A549 (cell line): ENCODE data around the gene GRID2. TPM values are rescaled to one million over a fixed set of nuclear protein-coding genes. Genes with fewer than 3 reads are reported as not detected.

Experiments used
- ATAC-seq, 2 experiments: fragments of 200-7000 bp in 1 of 2; fragments of >200 bp in 1 of 2; cut with Nextera tagmentation in 1 of 2; cut with Tn5 transposase in 1 of 2; 3 replicates each; pipeline versions ENCODE4 v1.8.0 to v1.9.1; 2018 to 2020; ENCODE audit warnings: mild to moderate bottlenecking in 1 of 2, moderate library complexity in 1 of 2
- CTCF ChIA-PET: fragments of 300-600 bp; sonication (Branson Sonifier 250); formaldehyde crosslinking; extraction: SDS; loops from one replicate; lab custom pipeline; 2021; ENCODE audit warnings: antibody characterized with exemption, inconsistent platforms; lab: Yijun Ruan, JAX
- POLR2A ChIA-PET: fragments of 350-600 bp; formaldehyde crosslinking; extraction: SDS; loops from one replicate; lab custom pipeline; 2021; ENCODE audit warnings: antibody characterized with exemption, inconsistent platforms; lab: Yijun Ruan, JAX
- DNase-seq, 2 experiments: peaks; one replicate each; pipeline versions ENCODE4 v3.0.0 to v3.0.0-alpha.2; 2011 to 2016; ENCODE audit warnings: low read depth in 1 of 2, low spot score in 1 of 2
- FAIRE-seq: peaks from 2 replicates; lab custom pipeline; 2011; peaks lifted over from hg19 to GRCh38; lab: Jason Lieb, UNC
- H3K27ac ChIP-seq, 2 experiments: fragments of >200 bp; sonication (Bioruptor Twin); formaldehyde crosslinking; 3 replicates each; pipeline ENCODE4 v1.5.1; 2016 to 2017
- H3K4me1 ChIP-seq: fragments of >200 bp; sonication (Bioruptor Twin); formaldehyde crosslinking; 3 replicates; pipeline ENCODE4 v1.6.1; 2016
- H3K4me2 ChIP-seq: fragments of >200 bp; sonication (Bioruptor Twin); formaldehyde crosslinking; 3 replicates; pipeline ENCODE4 v1.6.1; 2016
- H3K4me3 ChIP-seq: fragments of >200 bp; sonication (Bioruptor Twin); formaldehyde crosslinking; 3 replicates; pipeline ENCODE4 v1.5.1; 2016
- H3K9me3 ChIP-seq: fragments of >200 bp; sonication (Bioruptor Twin); formaldehyde crosslinking; 3 replicates; pipeline ENCODE4 v1.6.1; 2016
- ATOH8 ChIP-seq: fragments of 250-450 bp; sonication (Bioruptor Pico); IDR thresholded peaks from 2 replicates; pipeline ENCODE4 v1.5.0; 2020; ENCODE audit warnings: low read depth, mild to moderate bottlenecking, moderate library complexity
- BHLHE40 ChIP-seq: IDR thresholded peaks from 2 replicates; pipeline ENCODE4 v1.6.1; 2012; ENCODE audit warnings: low read depth, low read length, inconsistent platforms
- CBX2 ChIP-seq: fragments of 200-600 bp; sonication (generic); IDR thresholded peaks from 2 replicates; pipeline ENCODE4 v1.6.1; 2016; ENCODE audit warnings: low read depth, mild to moderate bottlenecking, borderline replicate concordance
- CHD4 ChIP-seq: fragments of 200-600 bp; sonication (generic); IDR thresholded peaks from 2 replicates; pipeline ENCODE4 v1.6.1; 2016; ENCODE audit warnings: antibody characterized with exemption, mild to moderate bottlenecking, borderline replicate concordance
- FOXS1 ChIP-seq: fragments of 250-450 bp; sonication (Bioruptor Pico); IDR thresholded peaks from 2 replicates; pipeline ENCODE4 v1.5.0; 2020; ENCODE audit warnings: mild to moderate bottlenecking, moderate library complexity
- HOXB5 ChIP-seq: fragments of 250-450 bp; sonication (Bioruptor Pico); IDR thresholded peaks from 2 replicates; pipeline ENCODE4 v1.5.0; 2020; ENCODE audit warnings: mild to moderate bottlenecking, moderate library complexity
- KDM1A ChIP-seq: fragments of 200-600 bp; sonication (generic); IDR thresholded peaks from 2 replicates; pipeline ENCODE4 v1.6.1; 2016; ENCODE audit warnings: low read depth, mild to moderate bottlenecking
- NFE2L2 ChIP-seq: fragments of 150-350 bp; conservative IDR thresholded peaks from 2 replicates; pipeline ENCODE4 v1.6.1; 2014; ENCODE audit warnings: low read length
- PHF8 ChIP-seq: fragments of 200-600 bp; sonication (generic); IDR thresholded peaks from 2 replicates; pipeline ENCODE4 v1.6.1; 2016; ENCODE audit warnings: low read depth, mild to moderate bottlenecking, antibody characterized with exemption, moderate library complexity, borderline replicate concordance
- RAD21 ChIP-seq, 2 experiments: fragments of >200 bp in 1 of 2; sonication (Bioruptor Twin) in 1 of 2; formaldehyde crosslinking in 1 of 2; IDR thresholded peaks in 1 of 2; conservative IDR thresholded peaks in 1 of 2; 2 replicates in 1 of 2; 3 replicates in 1 of 2; pipeline ENCODE4 v1.6.1; 2012 to 2018; ENCODE audit warnings: inconsistent platforms in 1 of 2
- REST ChIP-seq: fragments of 200-600 bp; sonication (generic); IDR thresholded peaks from 2 replicates; pipeline ENCODE4 v1.6.1; 2016; ENCODE audit warnings: antibody characterized with exemption, mild to moderate bottlenecking, moderate library complexity
- SREBF2 ChIP-seq: fragments of 450-650 bp; IDR thresholded peaks from 2 replicates; pipeline ENCODE4 v1.6.1; 2014; ENCODE audit warnings: mild to moderate bottlenecking, moderate library complexity
- TP53 ChIP-seq: fragments of 250-450 bp; sonication (Bioruptor Pico); IDR thresholded peaks from 2 replicates; pipeline ENCODE4 v1.5.0; 2021; ENCODE audit warnings: mild to moderate bottlenecking, moderate library complexity
- USF2 ChIP-seq: fragments of 450-650 bp; IDR thresholded peaks from 2 replicates; pipeline ENCODE4 v1.6.1; 2014; ENCODE audit warnings: antibody characterized with exemption
- ZNF302 ChIP-seq: fragments of 250-450 bp; sonication (Bioruptor Pico); IDR thresholded peaks from 2 replicates; pipeline ENCODE4 v1.9.0; 2021; ENCODE audit warnings: inconsistent platforms, mild to moderate bottlenecking, moderate library complexity
- WGBS: methylation state at CpG from one replicate; pipeline ENCODE4 v1.1.6; 2017; ENCODE audit errors: missing lambda C conversion rate; 5-methylcytosine and 5-hydroxymethylcytosine counted together
- polyA plus RNA-seq, 4 experiments: library from polyadenylated mRNA; depleted of rRNA in 3 of 4; stranded (reverse); fragments of >200 nt; fragmentation: RNase III in 1 of 4; extraction: RNeasy Plus Mini Kit Qiagen cat#74134 plus additional on column Dnase treatment in 1 of 4; gene quantifications; 2 replicates in 3 of 4; 3 replicates in 1 of 4; pipeline ENCODE4 v1.2.3, GENCODE V29; 2011 to 2017
- TF ChIP-seq, protein P1 (sequence below): fragments of >200 bp; sonication (Bioruptor Twin); formaldehyde crosslinking; IDR thresholded peaks from 3 replicates; pipeline ENCODE4 v1.6.1; 2016
- TF ChIP-seq, protein P2 (sequence below): fragments of >200 bp; sonication (Bioruptor Twin); formaldehyde crosslinking; IDR thresholded peaks from 3 replicates; pipeline ENCODE4 v1.5.1; 2016

Gene GRID2
- polyA plus RNA-seq, 2 of the 4 experiments (the other 2 are of a cell fraction): not detected

DNA sequence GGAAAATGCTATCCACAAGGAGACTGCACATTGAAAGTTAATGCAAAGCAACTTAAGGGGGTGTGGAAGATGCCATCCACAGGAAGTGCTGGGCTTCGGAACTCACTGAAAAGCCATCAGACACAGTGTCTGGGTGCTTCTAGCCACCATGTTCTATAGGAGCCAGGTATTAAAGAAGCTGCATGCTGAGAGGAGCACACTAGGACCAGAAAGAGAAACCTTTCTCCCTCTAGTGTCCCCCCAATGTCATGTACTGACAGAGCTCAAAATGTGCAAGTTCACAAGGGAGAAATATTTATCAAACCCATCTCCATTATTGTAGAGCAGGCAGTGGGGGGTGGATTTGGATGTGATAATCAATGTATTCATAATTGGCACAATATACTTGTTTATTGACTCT, 510.9 kb downstream of the GRID2 start:
- ATAC-seq: no peak
- CTCF ChIA-PET: no interaction called here

More for the DNA sequence above, 510.9 kb downstream of the GRID2 start:
- no peak for DNase-seq
- H3K4me1 ChIP-seq: no peaks in the 10 kb centered on the region
- H3K4me3 ChIP-seq: no peak overlapping the region
- 63% methylated on average over 1 of the region's 1 CpG for WGBS
- H3K4me2 ChIP-seq: no peak overlapping the region
- H3K27ac ChIP-seq: no peak overlapping the region
- POLR2A ChIA-PET: no interaction called here
- FAIRE-seq: no peak
- TF ChIP-seq BHLHE40 (no peak), ZNF302 (no peak), USF2 (no peak), TP53 (CRISPR knock-in tag) (no peak), SREBF2 (no peak), CHD4 (no peak), HOXB5 (CRISPR knock-in tag) (no peak), CBX2 (no peak), RAD21 (conservative IDR thresholded peaks at IDR 0.05 in 1 of 2, IDR thresholded peaks at IDR 0.05 in 1 of 2) (no peak), KDM1A (no peak), PHF8 (no peak), ATOH8 (CRISPR knock-in tag) (no peak), REST (no peak), FOXS1 (no peak), NFE2L2 (no peak)
- TF ChIP-seq, protein P1, sequence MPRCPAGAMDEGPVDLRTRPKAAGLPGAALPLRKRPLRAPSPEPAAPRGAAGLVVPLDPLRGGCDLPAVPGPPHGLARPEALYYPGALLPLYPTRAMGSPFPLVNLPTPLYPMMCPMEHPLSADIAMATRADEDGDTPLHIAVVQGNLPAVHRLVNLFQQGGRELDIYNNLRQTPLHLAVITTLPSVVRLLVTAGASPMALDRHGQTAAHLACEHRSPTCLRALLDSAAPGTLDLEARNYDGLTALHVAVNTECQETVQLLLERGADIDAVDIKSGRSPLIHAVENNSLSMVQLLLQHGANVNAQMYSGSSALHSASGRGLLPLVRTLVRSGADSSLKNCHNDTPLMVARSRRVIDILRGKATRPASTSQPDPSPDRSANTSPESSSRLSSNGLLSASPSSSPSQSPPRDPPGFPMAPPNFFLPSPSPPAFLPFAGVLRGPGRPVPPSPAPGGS: no peak
- TF ChIP-seq, protein P2, sequence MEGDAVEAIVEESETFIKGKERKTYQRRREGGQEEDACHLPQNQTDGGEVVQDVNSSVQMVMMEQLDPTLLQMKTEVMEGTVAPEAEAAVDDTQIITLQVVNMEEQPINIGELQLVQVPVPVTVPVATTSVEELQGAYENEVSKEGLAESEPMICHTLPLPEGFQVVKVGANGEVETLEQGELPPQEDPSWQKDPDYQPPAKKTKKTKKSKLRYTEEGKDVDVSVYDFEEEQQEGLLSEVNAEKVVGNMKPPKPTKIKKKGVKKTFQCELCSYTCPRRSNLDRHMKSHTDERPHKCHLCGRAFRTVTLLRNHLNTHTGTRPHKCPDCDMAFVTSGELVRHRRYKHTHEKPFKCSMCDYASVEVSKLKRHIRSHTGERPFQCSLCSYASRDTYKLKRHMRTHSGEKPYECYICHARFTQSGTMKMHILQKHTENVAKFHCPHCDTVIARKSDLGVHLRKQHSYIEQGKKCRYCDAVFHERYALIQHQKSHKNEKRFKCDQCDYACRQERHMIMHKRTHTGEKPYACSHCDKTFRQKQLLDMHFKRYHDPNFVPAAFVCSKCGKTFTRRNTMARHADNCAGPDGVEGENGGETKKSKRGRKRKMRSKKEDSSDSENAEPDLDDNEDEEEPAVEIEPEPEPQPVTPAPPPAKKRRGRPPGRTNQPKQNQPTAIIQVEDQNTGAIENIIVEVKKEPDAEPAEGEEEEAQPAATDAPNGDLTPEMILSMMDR: no peak
- H3K9me3 ChIP-seq: no peaks in the 10 kb centered on the region
